Stomach (tissue), 9 donors: Measurements from ENCODE around the gene RADX. TPM values are rescaled to one million over a fixed set of nuclear protein-coding genes. Genes with fewer than 3 reads are reported as not detected.
"Not testable (repeated sequence)": the region's sequence is repeated elsewhere in the genome, so short reads cannot be mapped to it uniquely, and the experiment has no call there.

Experiments used
- DNase-seq, 2 donors: peaks; one replicate each; pipeline versions ENCODE4 v3.0.0 to v3.0.0-alpha.2; 2013 to 2019
- H3K27ac ChIP-seq, 5 donors: fragments of 200-600 bp in 4 of 5; sonication (generic) in 4 of 5; one replicate each; pipeline ENCODE4 v1.5.1; 2013 to 2019; ENCODE audit warnings: mild to moderate bottlenecking in 1 of 5, moderate library complexity in 1 of 5
- H3K27me3 ChIP-seq, 3 donors: fragments of 200-600 bp; sonication (generic); one replicate each; pipeline ENCODE4 v1.5.1; 2017 to 2019; ENCODE audit warnings: mixed run types in 1 of 3
- H3K36me3 ChIP-seq, 4 donors: fragments of 200-600 bp; sonication (generic); 1 replicate in 3 of 4; 2 replicates in 1 of 4; pipeline ENCODE4 v1.5.1; 2016 to 2019
- H3K4me1 ChIP-seq, 4 donors: fragments of 200-600 bp; sonication (generic); one replicate each; pipeline ENCODE4 v1.5.1; 2016 to 2019
- H3K4me3 ChIP-seq, 4 donors: fragments of 200-600 bp; sonication (generic) in 3 of 4; one replicate each; pipeline ENCODE4 v1.5.1; 2016 to 2019; ENCODE audit warnings: mild to moderate bottlenecking in 1 of 4
- H3K9me3 ChIP-seq, 4 donors: fragments of 200-600 bp; sonication (generic); one replicate each; pipeline ENCODE4 v1.5.1; 2016 to 2019
- EP300 ChIP-seq: sonication (generic); formaldehyde crosslinking; IDR thresholded peaks from one replicate; pipeline ENCODE4 v1.6.1; 2017; ENCODE audit warnings: antibody characterized with exemption
- POLR2A ChIP-seq, 4 donors: fragments of 450-650 bp; IDR thresholded peaks; one replicate each; pipeline ENCODE4 v1.6.1; 2016; ENCODE audit warnings: antibody characterized with exemption in 4 of 4, control low read depth in 2 of 4, mild to moderate bottlenecking in 1 of 4, moderate library complexity in 1 of 4
- POLR2AphosphoS5 ChIP-seq, 3 donors: sonication (generic); formaldehyde crosslinking; IDR thresholded peaks; one replicate each; pipeline ENCODE4 v1.6.1; 2016; ENCODE audit warnings: antibody characterized with exemption in 3 of 3
- WGBS, 5 donors: extraction: QIAGEN DNeasy Blood & Tissue Kit in 3 of 5; methylation state at CpG; one replicate each; pipeline versions ENCODE4 v1.1.5 to v1.1.7; 2013 to 2018; 5-methylcytosine and 5-hydroxymethylcytosine counted together
- intact Hi-C: fragments of 100-400 bp; cut with DNase I; formaldehyde crosslinking; loops from one replicate; pipeline ENCODE4 v1.15.1; 2023; ENCODE audit warnings: low total_unique reads
- polyA plus RNA-seq, 3 donors: library from polyadenylated mRNA; stranded (reverse); fragments of 200-250 nt; gene quantifications; one replicate each; pipeline ENCODE4 v1.2.3, GENCODE V29; 2013
- total RNA-seq, 5 donors: library from RNA; depleted of rRNA; stranded (reverse); fragments of >200 nt; gene quantifications; one replicate each; pipeline versions ENCODE4 v1.1.0 to v1.2.3, GENCODE V29; 2014 to 2016
- TF ChIP-seq, protein P1 (sequence below), 7 experiments: fragments of 450-650 bp in 4 of 7; fragments of 200-600 bp in 3 of 7; sonication (generic) in 3 of 7; IDR thresholded peaks; one replicate each; pipeline ENCODE4 v1.5.1; 2016 to 2019; ENCODE audit warnings: antibody characterized with exemption in 7 of 7, control low read depth in 2 of 7, mild to moderate bottlenecking in 1 of 7
- donor health status: healthy with polysubstance abuse.
- donor health status: Bipolar disorder and iron deficiency.
- donor health status: healthy.

The RADX gene
- total and polyA plus RNA-seq, 8 donors = 0.29 to 4.8 (median 1.6) TPM

DNA sequence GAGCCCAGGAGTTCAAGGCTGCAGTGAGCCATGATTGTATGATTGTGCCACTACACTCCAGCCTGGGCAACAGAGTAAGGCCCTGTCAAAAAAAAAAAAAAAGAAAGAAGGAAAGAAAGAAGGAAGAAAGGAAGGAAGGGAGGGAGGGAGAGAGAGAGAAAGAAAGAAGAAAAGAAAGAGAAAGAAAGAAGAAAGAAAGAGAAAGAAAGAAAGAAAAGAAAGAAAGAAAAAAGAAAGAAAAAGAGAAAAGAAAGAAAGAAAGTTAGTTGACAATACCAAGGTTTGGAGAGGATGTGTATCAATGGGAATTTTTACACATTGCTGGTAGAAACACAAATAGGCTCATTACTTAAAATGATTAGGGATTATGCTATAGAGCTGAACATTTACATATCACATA, 19.8 kb downstream of the RADX start:
- no peaks in the 10 kb centered on the region for H3K4me1 ChIP-seq
- no peak overlapping the region for H3K27ac ChIP-seq
- H3K4me3 ChIP-seq = no peak overlapping the region
- intact Hi-C loops = no loop called here
- H3K27me3 ChIP-seq = no peaks in the 10 kb centered on the region
- H3K36me3 ChIP-seq = no peaks in the 10 kb centered on the region
- H3K9me3 ChIP-seq = no peaks in the 10 kb centered on the region
- no peak for TF ChIP-seq POLR2A (IDR thresholded peaks at IDR 0.05)
- TF ChIP-seq, protein P1, sequence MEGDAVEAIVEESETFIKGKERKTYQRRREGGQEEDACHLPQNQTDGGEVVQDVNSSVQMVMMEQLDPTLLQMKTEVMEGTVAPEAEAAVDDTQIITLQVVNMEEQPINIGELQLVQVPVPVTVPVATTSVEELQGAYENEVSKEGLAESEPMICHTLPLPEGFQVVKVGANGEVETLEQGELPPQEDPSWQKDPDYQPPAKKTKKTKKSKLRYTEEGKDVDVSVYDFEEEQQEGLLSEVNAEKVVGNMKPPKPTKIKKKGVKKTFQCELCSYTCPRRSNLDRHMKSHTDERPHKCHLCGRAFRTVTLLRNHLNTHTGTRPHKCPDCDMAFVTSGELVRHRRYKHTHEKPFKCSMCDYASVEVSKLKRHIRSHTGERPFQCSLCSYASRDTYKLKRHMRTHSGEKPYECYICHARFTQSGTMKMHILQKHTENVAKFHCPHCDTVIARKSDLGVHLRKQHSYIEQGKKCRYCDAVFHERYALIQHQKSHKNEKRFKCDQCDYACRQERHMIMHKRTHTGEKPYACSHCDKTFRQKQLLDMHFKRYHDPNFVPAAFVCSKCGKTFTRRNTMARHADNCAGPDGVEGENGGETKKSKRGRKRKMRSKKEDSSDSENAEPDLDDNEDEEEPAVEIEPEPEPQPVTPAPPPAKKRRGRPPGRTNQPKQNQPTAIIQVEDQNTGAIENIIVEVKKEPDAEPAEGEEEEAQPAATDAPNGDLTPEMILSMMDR (IDR thresholded peaks at IDR 0.05) = no peak
- no peak for TF ChIP-seq POLR2AphosphoS5 (IDR thresholded peaks at IDR 0.05)
- no peak for TF ChIP-seq EP300
- DNase-seq = no peak

DNA sequence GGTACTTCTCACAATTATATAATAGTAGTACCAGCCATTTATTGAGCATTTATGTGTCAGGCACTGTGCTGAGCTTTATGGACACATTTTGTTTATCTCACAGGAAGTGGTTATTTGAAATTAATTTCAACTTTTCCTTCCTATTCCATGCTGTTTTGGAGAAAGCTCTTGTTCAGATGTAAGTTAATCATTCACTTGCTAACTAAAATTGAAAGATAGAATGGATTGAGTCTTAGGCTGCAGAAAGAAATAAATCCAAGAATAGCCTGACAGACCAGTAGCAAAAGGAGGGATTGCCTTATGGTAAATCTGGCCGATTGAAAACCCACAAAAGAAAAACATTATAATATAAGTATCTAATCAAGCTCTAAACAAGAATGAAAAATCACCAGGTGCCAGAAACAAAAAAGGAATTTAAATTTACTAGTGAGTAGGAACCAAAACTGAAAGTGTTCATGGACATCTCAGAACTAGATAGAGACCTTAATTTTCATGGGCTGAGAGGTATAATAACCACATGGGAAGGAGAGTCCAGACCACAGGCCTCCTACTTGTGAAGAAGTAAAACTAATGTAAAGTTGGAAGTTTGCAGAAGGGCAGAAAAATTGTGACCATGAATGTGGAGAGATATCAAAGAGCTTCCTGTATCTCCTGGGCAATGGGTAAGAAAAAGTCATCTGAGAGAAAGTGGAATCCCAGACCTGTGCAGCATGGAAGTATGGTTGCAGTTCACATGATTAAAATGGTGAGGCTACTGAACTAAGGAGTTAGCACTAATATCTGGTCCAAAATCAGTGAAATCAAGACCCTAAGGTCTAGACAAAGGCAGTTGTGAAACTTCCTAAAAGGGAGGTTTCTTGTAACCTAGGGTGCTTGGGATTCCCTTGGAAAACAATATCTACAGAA, 38.0 kb downstream of the RADX start:
- Histone ChIP-seq H3K36me3 (no peaks in the 10 kb centered on the region), H3K4me1 (no peaks in the 10 kb centered on the region), H3K27ac (no peak overlapping the region), H3K9me3 (no peaks in the 10 kb centered on the region), H3K27me3 (no peaks in the 10 kb centered on the region), H3K4me3 (no peak overlapping the region)
- TF ChIP-seq POLR2A (IDR thresholded peaks at IDR 0.05) = no peak
- no peak for TF ChIP-seq EP300
- TF ChIP-seq POLR2AphosphoS5 (IDR thresholded peaks at IDR 0.05) = no peak
- TF ChIP-seq, protein P1 (IDR thresholded peaks at IDR 0.05) = no peak
- intact Hi-C loops = no loop called here
- WGBS, 5 donors = 19 to 53% (median 36%) methylated on average over 1 of the region's 1 CpG
- no peak for DNase-seq

GRCh38 chrX:106653625-106654024, 41.8 kb downstream of the RADX start:
- 88 to 100% (median 91%) methylated on average over 2 of the region's 2 CpGs for WGBS, 5 donors
- H3K4me3 ChIP-seq, intact Hi-C loops, H3K9me3 ChIP-seq, H3K27me3 ChIP-seq, H3K27ac ChIP-seq, H3K4me1 ChIP-seq, H3K36me3 ChIP-seq, DNase-seq: not testable (repeated sequence)

DNA sequence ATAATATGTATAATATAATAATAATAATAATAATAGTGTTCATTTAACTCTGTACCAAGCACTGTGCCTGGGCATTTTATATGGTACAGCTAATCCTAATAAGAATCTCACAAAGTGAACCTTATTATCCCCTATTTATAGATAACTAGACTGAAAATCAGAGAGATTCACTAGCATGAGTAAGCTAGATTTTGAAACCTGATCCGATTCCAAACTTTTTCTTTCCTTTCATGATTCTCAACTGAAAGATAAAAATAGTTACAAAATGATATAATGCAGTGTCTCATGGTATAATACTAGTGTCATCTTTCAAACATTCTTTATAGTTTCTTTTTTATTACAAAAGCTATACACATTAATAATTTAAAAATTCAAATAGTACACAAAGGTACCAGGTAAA, 58.9 kb downstream of the RADX start:
- H3K27me3 ChIP-seq = no peaks in the 10 kb centered on the region
- no peaks in the 10 kb centered on the region for H3K4me1 ChIP-seq
- H3K27ac ChIP-seq = no peak overlapping the region
- H3K36me3 ChIP-seq = no peaks in the 10 kb centered on the region
- no peak overlapping the region for H3K4me3 ChIP-seq
- no peak for DNase-seq
- intact Hi-C loops = no loop called here
- TF ChIP-seq POLR2A (IDR thresholded peaks at IDR 0.05) (no peak), EP300 (no peak), POLR2AphosphoS5 (IDR thresholded peaks at IDR 0.05) (no peak)
- TF ChIP-seq, protein P1 (IDR thresholded peaks at IDR 0.05) = no peak
- WGBS, 5 donors = 76 to 95% (median 90%) methylated on average over 1 of the region's 1 CpG
- H3K9me3 ChIP-seq = no peaks in the 10 kb centered on the region

- DNase-seq = no peak
- TF ChIP-seq POLR2AphosphoS5 (IDR thresholded peaks at IDR 0.05) (no peak), POLR2A (IDR thresholded peaks at IDR 0.05) (no peak), EP300 (no peak)
- TF ChIP-seq, protein P1 (IDR thresholded peaks at IDR 0.05) = no peak
- WGBS, 5 donors = 63 to 87% (median 76%) methylated on average over 4 of the region's 4 CpGs; no CpG with 5 or more reads in 1 of the 5 donors
These were observed 60.7 kb downstream of the RADX start for GRCh38 chrX:106672527-106672926.

More at GRCh38 chrX:106672527-106672926, 60.7 kb downstream of the RADX start:
- no peaks in the 10 kb centered on the region for H3K36me3 ChIP-seq
- no peak overlapping the region for H3K27ac ChIP-seq
- H3K9me3 ChIP-seq = no peaks in the 10 kb centered on the region
- intact Hi-C loops = no loop called here
- no peaks in the 10 kb centered on the region for H3K4me1 ChIP-seq
- no peak overlapping the region for H3K4me3 ChIP-seq
- peaks cover 0 to 3% (median 0%) of the 10 kb centered on the region in 3 donors for H3K27me3 ChIP-seq
